K562 treated with DMSO at 1 percent for 48 hours (cell line): ENCODE measurements around the gene SLC16A5. TPM values are rescaled to one million over a fixed set of nuclear protein-coding genes. Genes with fewer than 3 reads are reported as not detected.

Experiments used
- total RNA-seq: library from RNA; unstranded; fragments of 300-600 nt; gene quantifications from 2 replicates; pipeline ENCODE4 v1.2.3, GENCODE V29; 2022; ENCODE audit warnings: low replicate concordance; ENCODE audit errors: extremely low read depth

Gene SLC16A5, protein sequence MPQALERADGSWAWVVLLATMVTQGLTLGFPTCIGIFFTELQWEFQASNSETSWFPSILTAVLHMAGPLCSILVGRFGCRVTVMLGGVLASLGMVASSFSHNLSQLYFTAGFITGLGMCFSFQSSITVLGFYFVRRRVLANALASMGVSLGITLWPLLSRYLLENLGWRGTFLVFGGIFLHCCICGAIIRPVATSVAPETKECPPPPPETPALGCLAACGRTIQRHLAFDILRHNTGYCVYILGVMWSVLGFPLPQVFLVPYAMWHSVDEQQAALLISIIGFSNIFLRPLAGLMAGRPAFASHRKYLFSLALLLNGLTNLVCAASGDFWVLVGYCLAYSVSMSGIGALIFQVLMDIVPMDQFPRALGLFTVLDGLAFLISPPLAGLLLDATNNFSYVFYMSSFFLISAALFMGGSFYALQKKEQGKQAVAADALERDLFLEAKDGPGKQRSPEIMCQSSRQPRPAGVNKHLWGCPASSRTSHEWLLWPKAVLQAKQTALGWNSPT
- total RNA-seq: not detected in 2 replicates

DNA sequence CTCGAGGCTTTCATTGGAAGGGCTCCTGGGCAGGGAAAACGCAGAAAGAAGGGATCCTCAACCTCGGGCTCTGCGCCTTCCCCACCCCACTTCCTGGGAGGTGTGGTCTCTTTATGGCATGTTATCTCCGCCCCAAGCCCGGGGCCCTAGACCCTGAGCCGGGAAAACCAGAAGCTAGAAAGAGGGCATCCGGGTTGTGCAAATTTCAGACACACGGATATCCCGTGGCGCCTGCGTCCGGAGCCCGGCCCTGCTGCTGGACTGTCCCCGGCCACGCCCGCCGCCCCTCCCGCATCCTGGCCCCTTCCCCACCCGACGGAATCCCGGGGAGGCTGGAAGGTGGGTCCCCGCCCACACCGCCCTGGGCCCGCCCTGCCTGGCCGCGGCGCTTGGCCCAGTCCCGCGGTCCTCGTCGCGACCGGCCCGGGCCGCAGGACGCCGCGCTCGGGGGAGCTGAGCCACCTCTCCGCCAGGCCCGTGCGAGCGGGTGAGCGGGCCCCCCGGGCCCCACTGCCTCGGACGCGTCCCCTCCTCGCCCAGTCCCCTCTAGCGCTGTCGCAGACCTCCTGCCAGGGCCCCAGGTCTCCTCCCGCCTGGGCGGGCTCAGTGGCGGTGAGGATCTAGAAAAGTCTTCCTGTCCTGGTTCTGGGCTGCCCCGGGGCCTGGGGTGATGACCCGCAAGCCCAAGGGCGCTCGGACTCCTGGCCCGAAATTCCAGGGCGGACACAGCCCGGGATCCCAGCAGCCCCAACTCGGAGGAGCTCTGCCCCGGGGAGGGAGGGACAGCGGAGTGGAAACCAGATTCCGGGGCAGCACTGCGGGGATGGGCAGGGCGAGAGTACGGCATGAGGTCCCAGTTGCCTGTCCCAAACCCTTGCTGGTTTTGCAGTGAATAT, at the start of gene SLC16A5:
SLC16A5 (plus strand) TSS at position 397 of the 896 bp plus-strand sequence. CDS start 5,683 bp downstream, outside the sequence.

DNA sequence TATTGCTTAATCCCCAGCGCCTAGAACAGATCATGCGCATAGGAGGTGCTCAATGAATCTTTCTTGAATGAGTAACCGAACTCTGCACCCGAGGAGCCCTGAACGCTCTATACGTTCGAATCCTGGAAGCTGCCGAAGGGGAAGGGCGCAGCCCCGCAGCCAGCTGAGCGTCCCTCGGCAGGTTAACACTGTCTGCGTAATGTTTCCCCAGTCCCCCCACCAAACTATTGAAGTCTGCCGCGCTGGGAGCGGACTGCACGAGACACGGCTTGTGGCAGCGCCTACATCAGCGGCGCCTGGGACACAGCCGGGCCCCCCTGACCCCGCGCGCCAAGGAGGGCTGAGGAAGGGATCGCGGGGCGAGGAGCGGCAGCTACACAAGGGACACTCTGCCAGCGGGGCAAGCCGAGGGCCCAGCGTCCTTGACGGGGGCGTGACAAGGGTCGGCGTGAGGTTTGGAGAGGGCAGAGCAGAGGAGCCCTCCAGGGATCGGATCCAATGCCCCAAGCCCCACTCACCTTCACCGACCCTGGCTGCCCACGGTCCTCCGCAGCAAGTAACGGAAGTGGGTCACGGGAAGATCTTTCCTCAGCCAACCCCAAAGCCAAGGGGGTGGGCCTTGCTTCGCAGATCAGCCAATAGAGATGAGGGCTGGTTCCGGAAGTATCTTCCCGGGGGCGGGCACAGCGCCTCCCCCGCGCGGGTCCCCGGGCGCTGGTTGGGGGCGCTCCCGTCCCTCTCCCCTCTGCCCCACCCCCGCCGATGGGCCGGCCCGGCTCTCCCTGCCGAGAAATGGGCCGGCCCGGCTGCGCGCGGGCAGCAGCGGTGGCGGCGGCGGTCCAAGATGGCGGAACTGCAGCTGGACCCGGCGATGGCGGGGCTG, 41.1 kb upstream of the SLC16A5 start, which contains the start of the genes ATP5PD and KCTD2:
ATP5PD (minus strand) TSS at position 563 of the 883 bp plus-strand sequence. CDS start 4,319 bp downstream, outside the sequence.
KCTD2 (plus strand) TSS at position 819 of the 883 bp plus-strand sequence; CDS start at position 845, 26 bp downstream.

DNA sequence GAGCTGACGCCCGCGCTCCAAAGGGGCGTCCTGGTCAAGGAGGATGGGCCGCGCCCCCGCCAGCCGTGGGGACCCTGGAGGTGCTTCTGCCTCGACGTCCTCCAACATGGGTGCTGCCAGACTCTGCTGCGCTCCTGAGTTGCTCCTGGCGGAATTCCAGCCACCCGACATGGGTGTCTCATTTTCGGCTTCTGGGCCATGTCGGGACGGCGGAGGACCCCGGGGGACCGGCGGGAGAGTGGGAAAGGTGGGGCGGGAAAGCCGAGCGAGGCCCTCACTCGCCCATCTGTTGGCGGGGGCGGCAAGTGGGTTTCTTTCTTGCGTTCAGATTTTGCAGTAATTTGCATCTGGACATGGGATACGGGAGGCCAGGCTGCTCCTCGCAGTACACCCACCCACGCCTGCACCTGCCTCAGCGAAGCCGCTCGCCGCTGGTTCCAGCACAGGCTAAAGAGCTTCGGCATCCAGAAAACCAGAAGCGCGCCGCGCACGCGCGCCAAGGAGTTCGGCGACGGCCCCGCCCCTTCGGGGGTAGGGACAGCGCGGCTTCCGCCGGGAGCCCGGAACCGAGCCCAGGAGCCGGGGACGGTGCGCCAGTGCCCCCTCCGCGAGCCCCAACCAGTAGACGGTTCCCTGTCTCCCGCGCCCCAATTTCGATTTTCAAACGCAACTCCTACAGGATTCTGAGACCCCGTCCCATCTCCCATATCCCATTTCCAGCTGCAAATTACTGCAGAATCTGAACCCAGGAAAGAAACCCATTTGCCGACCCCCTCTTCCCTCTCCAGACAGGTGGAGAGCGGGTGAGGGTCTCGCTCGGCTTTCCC, 21.9 kb downstream of the SLC16A5 start, which contains the start of gene ARMC7:
ARMC7 (plus strand) TSS at position 563 of the 827 bp plus-strand sequence. CDS start 320 bp downstream, outside the sequence.

DNA sequence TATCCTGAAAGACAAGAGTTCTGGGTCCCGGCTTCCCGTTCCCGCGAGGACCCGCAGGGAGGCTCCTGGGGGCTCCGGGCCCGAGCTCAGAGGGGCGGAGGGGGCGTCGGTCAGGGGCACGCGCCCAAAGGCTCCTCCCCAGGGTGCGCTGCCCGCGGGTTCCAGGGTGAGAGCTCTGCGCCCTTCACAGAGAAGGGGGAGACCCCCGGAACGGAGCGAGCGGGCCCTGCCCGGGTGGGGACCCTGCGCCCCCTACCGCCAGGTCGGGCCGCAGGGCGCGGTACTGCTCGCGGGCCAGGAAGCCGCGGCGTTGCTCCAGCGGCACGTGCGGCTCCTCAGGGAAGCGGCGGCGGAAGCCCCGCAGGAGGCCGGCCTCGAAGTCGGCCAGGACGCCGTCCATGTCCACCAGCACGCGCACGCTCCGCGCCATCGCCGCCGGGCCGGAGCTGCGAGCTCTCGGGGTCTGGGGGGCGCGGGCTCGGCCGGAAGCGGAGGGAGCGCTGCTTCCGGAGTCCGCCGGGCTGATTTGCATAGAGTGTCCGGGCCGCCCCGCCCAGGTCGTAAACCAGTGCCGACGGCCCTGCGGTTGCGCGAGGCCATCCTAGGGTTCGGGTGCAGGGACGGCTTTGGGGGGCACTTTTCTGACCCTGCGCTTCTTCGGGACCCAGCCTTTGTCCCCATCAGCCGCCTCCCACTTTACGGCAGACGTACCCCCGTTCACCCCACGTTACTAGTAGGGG, 43.7 kb downstream of the SLC16A5 start, which contains the start of gene NT5C:
NT5C (minus strand) TSS at position 465 of the 740 bp plus-strand sequence; CDS start at position 430, 35 bp downstream.

DNA sequence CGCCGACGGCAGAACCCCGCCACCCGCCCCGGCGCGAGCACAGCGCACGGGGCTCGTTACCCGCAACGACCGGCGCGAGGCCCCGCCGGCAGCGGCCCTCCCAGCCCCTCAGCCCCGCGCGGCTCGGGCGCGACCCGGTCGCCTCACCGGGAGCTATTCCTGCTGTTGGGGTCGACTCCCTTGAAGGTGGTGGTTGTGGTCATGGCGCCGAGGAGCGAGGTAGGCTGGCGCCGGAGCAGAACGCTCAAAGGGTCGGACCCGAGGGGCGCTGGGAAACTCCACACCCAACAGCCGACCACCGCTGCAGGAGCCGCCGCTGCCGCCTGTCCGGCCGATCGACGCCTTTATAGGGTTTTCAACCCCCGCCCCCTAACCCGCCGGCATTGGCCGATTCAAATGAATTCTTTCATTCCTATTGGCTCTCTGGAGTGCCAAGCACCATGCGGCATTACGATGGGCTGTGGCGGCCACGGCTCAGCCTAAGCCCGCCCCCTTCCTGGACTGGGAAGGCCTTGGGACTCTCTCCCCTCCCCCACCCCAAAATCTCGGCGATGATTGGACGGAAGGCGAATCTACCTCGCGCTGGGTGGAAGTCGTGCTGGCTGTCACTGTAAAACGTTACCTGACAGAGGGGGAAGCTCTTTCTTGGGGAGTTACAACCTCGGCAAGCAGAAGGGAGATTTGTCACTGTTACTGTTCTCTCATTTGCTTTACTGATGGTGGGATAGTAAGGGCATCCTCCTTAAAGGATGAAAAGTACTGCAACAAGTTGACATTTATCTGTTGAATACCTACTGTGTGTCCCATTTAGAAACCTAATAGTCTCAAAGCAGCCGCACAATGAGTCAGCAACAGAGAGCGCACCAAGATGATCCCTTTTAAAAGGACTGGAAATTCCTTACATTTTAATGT, 66.7 kb downstream of the SLC16A5 start, which contains the start of gene JPT1:
JPT1 (minus strand) TSS at position 318 of the 912 bp plus-strand sequence; CDS start at position 203, 115 bp downstream.

Other genes starting within 250 kb of the SLC16A5 start
- not detected in 2 replicates for gene GRIN2C, start 228.1 kb upstream of the SLC16A5 start, total RNA-seq
- gene FDXR, start 215.0 kb upstream of the SLC16A5 start, total RNA-seq: not detected in 2 replicates
- gene FADS6, start 194.3 kb upstream of the SLC16A5 start, total RNA-seq: not detected in 2 replicates
- not detected in 2 replicates for gene USH1G, start 164.7 kb upstream of the SLC16A5 start, total RNA-seq
- not detected in 2 replicates for gene OTOP2, start 163.7 kb upstream of the SLC16A5 start, total RNA-seq
- not detected in 2 replicates for gene OTOP3, start 152.1 kb upstream of the SLC16A5 start, total RNA-seq
- not detected in 2 replicates for gene HID1, start 115.2 kb upstream of the SLC16A5 start, total RNA-seq
- gene CDR2L, start 100.3 kb upstream of the SLC16A5 start, total RNA-seq: not detected in 2 replicates
- gene MRPL58, start 75.3 kb upstream of the SLC16A5 start, total RNA-seq: not detected in 2 replicates
- not detected in 2 replicates for gene ATP5PD, start 41.0 kb upstream of the SLC16A5 start, total RNA-seq
- not detected in 2 replicates for gene KCTD2, start 40.7 kb upstream of the SLC16A5 start, total RNA-seq
- gene ARMC7, start 22.0 kb downstream of the SLC16A5 start, total RNA-seq: not detected in 2 replicates
- not detected in 2 replicates for gene NT5C, start 43.8 kb downstream of the SLC16A5 start, total RNA-seq
- gene JPT1, start 66.6 kb downstream of the SLC16A5 start, total RNA-seq: not detected in 2 replicates
- not detected in 2 replicates for gene SUMO2, start 95.0 kb downstream of the SLC16A5 start, total RNA-seq
- gene NUP85, start 117.7 kb downstream of the SLC16A5 start, total RNA-seq: 597 TPM in 1 of 2 replicates, not detected in the other
- not detected in 2 replicates for gene GGA3, start 173.7 kb downstream of the SLC16A5 start, total RNA-seq
- gene MRPS7, start 173.9 kb downstream of the SLC16A5 start, total RNA-seq: not detected in 2 replicates
- gene MIF4GD, start 183.3 kb downstream of the SLC16A5 start, total RNA-seq: not detected in 2 replicates
- gene SLC25A19, start 201.5 kb downstream of the SLC16A5 start, total RNA-seq: not detected in 2 replicates